ENCODE measurements around the gene TRIM56.
"Not testable (repeated sequence)": the region's sequence is repeated elsewhere in the genome, so short reads cannot be mapped to it uniquely, and the experiment has no call there.

- TF ChIP-seq CTCF (conservative IDR thresholded peaks at IDR 0.05 in 1 of 2, IDR thresholded peaks at IDR 0.05 in 1 of 2; ENCODE audit: low read depth in 1 of 2, low read length in 2 of 2); EZH2 (IDR thresholded peaks at IDR 0.05; ENCODE audit: low read length, missing control alignments): not testable (repeated sequence)
Measured at GRCh38 chr7:101103701-101104100, 18.4 kb downstream of the TRIM56 start.
